ENCODE data around the gene SMIM17.

GRCh38 chr19:56689198-56689597 is 46.2 kb downstream of the SMIM17 start:
- TF ChIP-seq GATA2 (IDR thresholded peaks at IDR 0.05; ENCODE audit: low read depth, low read length) (no peak), GATA3 (IDR thresholded peaks at IDR 0.05; ENCODE audit: low read depth, low read length) (no peak)

All from SH-SY5Y (cell line).